DMS79 treated with DMSO at 0.1 percent for 48 hours (cell line): Measurements from ENCODE around the gene MT1HL1.
"Not testable (repeated sequence)": the region's sequence is repeated elsewhere in the genome, so short reads cannot be mapped to it uniquely, and the experiment has no call there.

Source experiments
- DNase-seq: peaks from one replicate; lab custom pipeline; 2025; lab: John Stamatoyannopoulos, UW

Gene MT1HL1

DNA sequence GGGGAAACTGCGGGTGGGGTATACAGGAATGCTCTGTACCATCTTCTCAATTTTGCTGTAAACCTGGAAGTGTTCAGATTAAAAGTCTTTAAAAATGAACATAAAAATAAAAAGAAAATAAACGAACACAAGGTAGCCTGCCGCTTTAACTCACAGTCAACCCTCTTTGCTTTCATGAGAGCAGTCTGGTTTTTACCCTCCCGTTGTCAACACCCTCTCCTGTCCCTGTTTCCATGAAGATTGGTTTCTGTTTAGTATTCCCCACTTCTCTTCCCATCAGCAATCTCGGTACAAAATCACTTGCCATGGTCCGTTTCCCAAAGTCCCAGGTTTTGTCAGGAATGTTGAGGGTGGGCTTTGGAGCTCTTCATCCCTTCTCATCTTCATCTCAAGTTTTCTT, 28.8 kb downstream of the MT1HL1 start:
- DNase-seq, result no peak

- not testable (repeated sequence) for DNase-seq
Observed at GRCh38 chr1:236974025-236974424, 30.2 kb downstream of the MT1HL1 start.

DNA sequence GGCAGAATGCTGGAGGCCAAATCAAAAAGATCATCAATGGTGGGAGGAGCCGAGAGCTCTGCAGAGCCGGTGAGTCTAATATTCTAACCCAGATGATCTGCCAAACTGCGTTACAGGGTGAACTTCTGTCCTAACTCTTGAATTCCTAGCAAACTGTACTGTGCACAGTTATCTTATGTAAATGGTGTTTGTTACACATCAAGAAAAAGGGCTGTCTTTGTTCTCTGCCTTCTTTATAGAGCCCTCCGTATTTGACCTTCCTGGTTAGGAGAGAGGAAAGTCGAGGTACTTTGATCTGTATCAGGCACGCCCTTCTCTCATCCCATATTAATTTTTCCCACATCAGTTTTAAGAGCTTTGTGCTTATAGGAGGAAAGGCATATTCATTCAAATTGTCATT, 37.6 kb downstream of the MT1HL1 start:
- no peak for DNase-seq

GRCh38 chr1:236963920-236964319, 40.3 kb downstream of the MT1HL1 start:
- no peak for DNase-seq

- no peak for DNase-seq
Observed at GRCh38 chr1:236959112-236959511, 45.1 kb downstream of the MT1HL1 start.

DNA sequence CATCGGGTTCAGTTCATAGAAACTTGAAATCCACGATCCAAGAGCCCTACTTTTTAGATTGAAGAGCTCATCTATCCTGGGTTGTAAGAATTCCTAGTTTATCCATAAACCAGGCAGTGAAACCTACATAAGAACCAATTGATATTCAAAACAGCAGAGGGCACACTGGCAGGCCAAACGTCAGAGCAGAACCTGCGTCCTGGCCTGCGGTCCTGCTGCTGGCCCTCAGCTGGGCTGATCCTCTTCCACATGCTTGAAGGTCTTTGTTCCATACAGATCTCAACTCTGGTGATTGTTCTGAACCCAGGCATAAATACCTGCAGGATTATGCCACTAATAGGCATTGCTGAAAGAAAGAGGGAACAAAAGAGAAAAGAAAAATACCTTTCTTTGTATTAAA, 47.0 kb downstream of the MT1HL1 start:
- no peak for DNase-seq
